ENCODE data around the gene PDE11A.

DNA sequence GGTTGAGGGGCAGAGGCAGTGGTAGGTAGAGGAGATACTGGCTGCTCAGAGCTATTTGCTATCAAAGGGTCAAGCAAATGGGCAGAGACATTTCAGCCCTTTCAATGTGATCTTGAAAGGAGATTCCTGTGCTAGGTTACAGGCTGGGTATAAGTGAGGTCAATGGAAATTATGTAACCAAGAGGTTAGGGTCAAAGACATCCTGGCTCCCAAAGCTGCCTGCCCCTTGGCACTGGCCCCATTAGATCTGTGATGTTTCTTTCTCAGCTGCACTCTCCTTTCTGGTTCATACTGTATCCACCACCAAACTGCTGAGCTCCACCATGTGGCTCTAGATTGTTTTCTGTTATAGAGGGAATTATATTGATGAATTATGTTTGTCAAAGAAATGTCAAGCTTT is 479.6 kb downstream of the PDE11A start:
- TF ChIP-seq MYC (IDR thresholded peaks at IDR 0.05; ENCODE audit: borderline replicate concordance, low read length): no peak
- TF ChIP-seq, protein P1, sequence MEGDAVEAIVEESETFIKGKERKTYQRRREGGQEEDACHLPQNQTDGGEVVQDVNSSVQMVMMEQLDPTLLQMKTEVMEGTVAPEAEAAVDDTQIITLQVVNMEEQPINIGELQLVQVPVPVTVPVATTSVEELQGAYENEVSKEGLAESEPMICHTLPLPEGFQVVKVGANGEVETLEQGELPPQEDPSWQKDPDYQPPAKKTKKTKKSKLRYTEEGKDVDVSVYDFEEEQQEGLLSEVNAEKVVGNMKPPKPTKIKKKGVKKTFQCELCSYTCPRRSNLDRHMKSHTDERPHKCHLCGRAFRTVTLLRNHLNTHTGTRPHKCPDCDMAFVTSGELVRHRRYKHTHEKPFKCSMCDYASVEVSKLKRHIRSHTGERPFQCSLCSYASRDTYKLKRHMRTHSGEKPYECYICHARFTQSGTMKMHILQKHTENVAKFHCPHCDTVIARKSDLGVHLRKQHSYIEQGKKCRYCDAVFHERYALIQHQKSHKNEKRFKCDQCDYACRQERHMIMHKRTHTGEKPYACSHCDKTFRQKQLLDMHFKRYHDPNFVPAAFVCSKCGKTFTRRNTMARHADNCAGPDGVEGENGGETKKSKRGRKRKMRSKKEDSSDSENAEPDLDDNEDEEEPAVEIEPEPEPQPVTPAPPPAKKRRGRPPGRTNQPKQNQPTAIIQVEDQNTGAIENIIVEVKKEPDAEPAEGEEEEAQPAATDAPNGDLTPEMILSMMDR (IDR thresholded peaks at IDR 0.05): no peak
- TF ChIP-seq MAFK (IDR thresholded peaks at IDR 0.05; ENCODE audit: partially characterized antibody): no peak

Measured in A549 (cell line).